Natural killer cell (primary cell): ENCODE data around the gene NFKB2. TPM values are rescaled to one million over a fixed set of nuclear protein-coding genes. Genes with fewer than 3 reads are reported as not detected.
A peak's percentile ranks its signal among the peaks of the same experiment; 100 is the strongest.

ENCODE experiments used
- ATAC-seq, 3 donors: fragments of 150-1000 bp in 2 of 3; fragments of 200-7000 bp in 1 of 3; cut with Tn5 transposase; 1 replicate in 1 of 3; 2 replicates in 2 of 3; pipeline ENCODE4 v1.10.0; 2021; ENCODE audit warnings: mild to moderate bottlenecking in 2 of 3, moderate library complexity in 2 of 3
- DNase-seq, 2 donors: peaks; one replicate each; pipeline versions ENCODE4 v3.0.0 to v3.0.0-alpha.2; 2013 to 2021; ENCODE audit warnings: mixed read lengths in 1 of 2
- H3K27ac ChIP-seq: one replicate; pipeline ENCODE4 v1.5.1; 2013; ENCODE audit warnings: mild to moderate bottlenecking, low read length
- H3K27me3 ChIP-seq: one replicate; pipeline ENCODE4 v1.6.1; 2013; ENCODE audit warnings: low read length; ENCODE audit not compliant: control insufficient read depth, insufficient read depth
- H3K36me3 ChIP-seq: one replicate; pipeline ENCODE4 v1.6.1; 2013; ENCODE audit warnings: low read length; ENCODE audit not compliant: control insufficient read depth, insufficient read depth
- H3K4me1 ChIP-seq: one replicate; pipeline ENCODE4 v1.6.1; 2013; ENCODE audit warnings: low read length; ENCODE audit not compliant: control insufficient read depth, insufficient read depth
- H3K4me3 ChIP-seq: one replicate; pipeline ENCODE4 v1.5.1; 2013; ENCODE audit warnings: low read length
- H3K9me3 ChIP-seq: one replicate; pipeline ENCODE4 v1.6.1; 2013; ENCODE audit warnings: low read length; ENCODE audit not compliant: control insufficient read depth, insufficient read depth
- H3K27ac Mint-ChIP-seq, 2 donors: one replicate each; pipeline ENCODE4 v1.8.0; 2022; ENCODE audit warnings: mild to moderate bottlenecking in 2 of 2, mixed read lengths in 2 of 2, moderate library complexity in 1 of 2
- H3K27me3 Mint-ChIP-seq, 2 donors: one replicate each; pipeline ENCODE4 v1.8.0; 2022; ENCODE audit warnings: low read depth in 2 of 2, mixed read lengths in 2 of 2
- H3K36me3 Mint-ChIP-seq: one replicate; pipeline ENCODE4 v1.8.0; 2022; ENCODE audit warnings: mixed read lengths
- H3K4me1 Mint-ChIP-seq, 2 donors: one replicate each; pipeline ENCODE4 v1.8.0; 2022; ENCODE audit warnings: mixed read lengths in 2 of 2
- H3K4me3 Mint-ChIP-seq: one replicate; pipeline ENCODE4 v1.8.0; 2022; ENCODE audit warnings: mild to moderate bottlenecking, moderate library complexity, mixed read lengths
- H3K9me3 Mint-ChIP-seq, 2 donors: one replicate each; pipeline ENCODE4 v1.8.0; 2022; ENCODE audit warnings: mixed read lengths in 2 of 2
- WGBS: methylation state at CpG from one replicate; pipeline ENCODE4 v1.1.7; 2013; ENCODE audit warnings: missing lambda C conversion rate; ENCODE audit not compliant: insufficient coverage; 5-methylcytosine and 5-hydroxymethylcytosine counted together
- intact Hi-C: fragments of 100-400 bp; cut with micrococcal nuclease; formaldehyde crosslinking; loops from one replicate; pipeline ENCODE4 v1.14.2; 2022
- total RNA-seq, 4 donors: library from RNA; stranded (reverse); fragments of 120-200 nt in 1 of 4; gene quantifications; one replicate each; pipeline versions ENCODE4 v1.2.3 to v1.2.4, GENCODE V29; 2013 to 2022
- TF ChIP-seq, protein P1 (sequence below): fragments of 200-600 bp; IDR thresholded peaks from one replicate; pipeline ENCODE4 v1.8.0; 2022; ENCODE audit warnings: antibody characterized with exemption

NFKB2 gene
- total RNA-seq, 3 donors from 2014 or later (not counting 1 experiment from before 2014, with no cell fraction given), result 201 to 264 (median 246) TPM

DNA sequence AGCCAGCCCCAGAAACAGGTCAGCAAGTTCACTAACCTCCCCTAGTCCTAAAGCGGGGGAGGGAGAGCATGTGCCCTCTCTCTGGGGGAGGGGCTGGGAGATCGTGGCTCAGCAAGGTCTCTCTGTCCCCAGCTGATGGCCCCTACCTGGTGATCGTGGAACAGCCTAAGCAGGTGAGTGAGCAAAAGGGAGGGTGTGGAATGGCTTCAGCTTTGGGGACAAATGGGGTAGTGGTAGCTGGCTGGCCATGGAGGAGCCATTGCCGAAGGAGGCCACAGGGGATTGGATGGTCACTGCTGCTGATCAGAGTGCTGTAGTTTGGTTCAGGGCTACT lies 779 bp downstream of the NFKB2 start:
- Histone ChIP-seq H3K4me3 (peak overlapping the region; percentile 69), H3K27ac (peak overlapping the region; percentile 91), H3K9me3 (no peaks in the 10 kb centered on the region), H3K36me3 (peaks cover 31% of the 10 kb centered on the region), H3K4me1 (peaks cover 51% of the 10 kb centered on the region), H3K27me3 (no peaks in the 10 kb centered on the region)
- Mint-ChIP-seq H3K4me1 (peaks cover 34 to 51% of the 10 kb centered on the region in 2 donors), H3K27me3 (no peaks in the 10 kb centered on the region), H3K4me3 (peak overlapping the region; percentile 98), H3K9me3 (no peaks in the 10 kb centered on the region), H3K27ac (peak overlapping the region; percentile 99), H3K36me3 (no peaks in the 10 kb centered on the region)
- TF ChIP-seq, protein P1, sequence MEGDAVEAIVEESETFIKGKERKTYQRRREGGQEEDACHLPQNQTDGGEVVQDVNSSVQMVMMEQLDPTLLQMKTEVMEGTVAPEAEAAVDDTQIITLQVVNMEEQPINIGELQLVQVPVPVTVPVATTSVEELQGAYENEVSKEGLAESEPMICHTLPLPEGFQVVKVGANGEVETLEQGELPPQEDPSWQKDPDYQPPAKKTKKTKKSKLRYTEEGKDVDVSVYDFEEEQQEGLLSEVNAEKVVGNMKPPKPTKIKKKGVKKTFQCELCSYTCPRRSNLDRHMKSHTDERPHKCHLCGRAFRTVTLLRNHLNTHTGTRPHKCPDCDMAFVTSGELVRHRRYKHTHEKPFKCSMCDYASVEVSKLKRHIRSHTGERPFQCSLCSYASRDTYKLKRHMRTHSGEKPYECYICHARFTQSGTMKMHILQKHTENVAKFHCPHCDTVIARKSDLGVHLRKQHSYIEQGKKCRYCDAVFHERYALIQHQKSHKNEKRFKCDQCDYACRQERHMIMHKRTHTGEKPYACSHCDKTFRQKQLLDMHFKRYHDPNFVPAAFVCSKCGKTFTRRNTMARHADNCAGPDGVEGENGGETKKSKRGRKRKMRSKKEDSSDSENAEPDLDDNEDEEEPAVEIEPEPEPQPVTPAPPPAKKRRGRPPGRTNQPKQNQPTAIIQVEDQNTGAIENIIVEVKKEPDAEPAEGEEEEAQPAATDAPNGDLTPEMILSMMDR, result no peak
- DNase-seq (peak in 1 of 2 donors; percentile 45), ATAC-seq (no peak)
- WGBS, result 57% methylated on average over 4 of the region's 4 CpGs
- intact Hi-C loops, result loop anchor here (10.0 kb wide), 1 partner anchor 249 kb away; the partner anchor contains the start of gene TRIM8

DNA sequence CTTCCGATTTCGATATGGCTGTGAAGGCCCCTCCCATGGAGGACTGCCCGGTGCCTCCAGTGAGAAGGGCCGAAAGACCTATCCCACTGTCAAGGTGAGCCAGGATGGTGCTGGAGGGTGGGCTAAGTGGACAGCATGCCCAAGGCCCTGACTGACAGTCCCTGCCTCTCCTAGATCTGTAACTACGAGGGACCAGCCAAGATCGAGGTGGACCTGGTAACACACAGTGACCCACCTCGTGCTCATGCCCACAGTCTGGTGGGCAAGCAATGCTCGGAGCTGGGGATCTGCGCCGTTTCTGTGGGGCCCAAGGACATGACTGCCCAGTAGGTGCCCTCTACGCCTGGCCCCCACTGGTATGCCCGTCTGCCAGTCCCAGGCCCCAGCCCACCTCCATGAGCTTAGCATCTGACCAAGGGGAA lies 1.2 kb downstream of the NFKB2 start:
- Mint-ChIP-seq H3K4me3 (peak overlapping the region; percentile 98), H3K27me3 (no peaks in the 10 kb centered on the region), H3K27ac (peak overlapping the region; percentile 99), H3K36me3 (no peaks in the 10 kb centered on the region), H3K4me1 (peaks cover 34 to 51% of the 10 kb centered on the region in 2 donors), H3K9me3 (no peaks in the 10 kb centered on the region)
- DNase-seq, result peak in 1 of 2 donors; percentile 27
- ATAC-seq, result no peak
- intact Hi-C loops, result loop anchor here (10.0 kb wide), 1 partner anchor 248 kb away; the partner anchor contains the start of gene TRIM8
- WGBS, result 92% methylated on average over 12 of the region's 12 CpGs
- H3K27me3 ChIP-seq, result no peaks in the 10 kb centered on the region
- TF ChIP-seq, protein P1, result no peak
- peaks cover 51% of the 10 kb centered on the region for H3K4me1 ChIP-seq
- peak overlapping the region; percentile 91 for H3K27ac ChIP-seq
- H3K9me3 ChIP-seq, result no peaks in the 10 kb centered on the region
- no peak overlapping the region for H3K4me3 ChIP-seq
- peaks cover 36% of the 10 kb centered on the region for H3K36me3 ChIP-seq

DNA sequence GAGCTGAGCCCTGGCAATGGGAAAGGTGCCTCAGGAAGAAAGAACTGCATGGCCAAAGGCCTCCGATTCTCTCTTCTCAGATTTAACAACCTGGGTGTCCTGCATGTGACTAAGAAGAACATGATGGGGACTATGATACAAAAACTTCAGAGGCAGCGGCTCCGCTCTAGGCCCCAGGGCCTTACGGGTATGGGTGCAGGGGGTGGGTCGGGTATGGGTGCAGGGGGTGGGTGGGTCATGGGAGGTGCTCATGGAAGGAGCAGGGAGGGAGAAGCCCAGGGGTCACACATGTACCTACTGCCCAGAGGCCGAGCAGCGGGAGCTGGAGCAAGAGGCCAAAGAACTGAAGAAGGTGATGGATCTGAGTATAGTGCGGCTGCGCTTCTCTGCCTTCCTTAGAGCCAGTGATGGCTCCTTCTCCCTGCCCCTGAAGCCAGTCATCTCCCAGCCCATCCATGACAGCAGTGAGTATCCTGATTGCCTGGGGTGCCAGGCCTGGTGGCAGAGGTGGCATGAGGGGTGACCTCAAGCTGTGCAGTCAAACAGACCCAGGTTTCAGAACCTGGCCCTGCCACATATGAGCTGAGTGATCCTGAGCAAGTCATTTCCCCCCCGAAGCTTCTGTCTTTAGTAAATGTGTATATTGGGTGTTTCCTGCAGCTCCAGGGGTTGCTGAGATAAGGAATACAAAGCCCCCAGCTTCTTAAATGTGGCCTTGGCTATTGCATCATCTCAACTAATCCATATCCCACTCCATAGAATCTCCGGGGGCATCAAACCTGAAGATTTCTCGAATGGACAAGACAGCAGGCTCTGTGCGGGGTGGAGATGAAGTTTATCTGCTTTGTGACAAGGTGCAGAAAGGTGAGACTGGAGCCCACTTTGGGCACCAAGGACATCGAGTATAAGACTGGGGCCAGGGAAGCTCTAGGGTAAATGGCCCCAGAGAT lies 2.0 kb downstream of the NFKB2 start:
- Histone ChIP-seq H3K36me3 (peaks cover 41% of the 10 kb centered on the region), H3K9me3 (no peaks in the 10 kb centered on the region), H3K27me3 (no peaks in the 10 kb centered on the region), H3K27ac (peak overlapping the region; percentile 91), H3K4me3 (no peak overlapping the region), H3K4me1 (peaks cover 51% of the 10 kb centered on the region)
- peak in 1 of 2 donors; percentile 23 for DNase-seq
- Mint-ChIP-seq H3K27me3 (no peaks in the 10 kb centered on the region), H3K4me1 (peaks cover 34 to 51% of the 10 kb centered on the region in 2 donors), H3K4me3 (peak overlapping the region; percentile 98), H3K27ac (peak overlapping the region; percentile 99), H3K36me3 (no peaks in the 10 kb centered on the region), H3K9me3 (no peaks in the 10 kb centered on the region)
- TF ChIP-seq, protein P1, result no peak
- 95% methylated on average over 13 of the region's 14 CpGs for WGBS
- intact Hi-C loops, result loop anchor here (2.0 to 10.0 kb wide), 2 partner anchors 167 to 247 kb away; partner anchors contain the start of gene TRIM8
- no peak for ATAC-seq
